Ishikawa (cell line): ENCODE results near the gene HPSE.

ENCODE experiments used
- CREB1 ChIP-seq: IDR thresholded peaks from 2 replicates; pipeline ENCODE4 v1.6.1; 2012; ENCODE audit warnings: low read depth
- EP300 ChIP-seq: IDR thresholded peaks from 2 replicates; pipeline ENCODE4 v1.6.1; 2012; ENCODE audit warnings: borderline replicate concordance
- FOXM1 ChIP-seq: IDR thresholded peaks from 2 replicates; pipeline ENCODE4 v1.6.1; 2012; ENCODE audit warnings: low read depth, borderline replicate concordance
- NFIC ChIP-seq: IDR thresholded peaks from 2 replicates; pipeline ENCODE4 v1.6.1; 2012
- TEAD4 ChIP-seq: IDR thresholded peaks from 2 replicates; pipeline ENCODE4 v1.6.1; 2012
- YY1 ChIP-seq: IDR thresholded peaks from 2 replicates; pipeline ENCODE4 v1.6.1; 2012; ENCODE audit warnings: low read depth

GRCh38 chr4:83371936-83372335, 37.3 kb upstream of the HPSE start:
- no peak for TF ChIP-seq EP300
- no peak for TF ChIP-seq CREB1
- TF ChIP-seq YY1, result no peak
- no peak for TF ChIP-seq TEAD4
- no peak for TF ChIP-seq NFIC
- TF ChIP-seq FOXM1, result no peak
